GM18861 (cell line): ENCODE measurements around the gene TWF2.

ENCODE experiments used
- ATAC-seq: cut with Tn5 transposase; IDR thresholded peaks from one replicate; pipeline ENCODE4 v1.9.1; 2021; ENCODE audit not compliant: unreplicated experiment

Gene TWF2

DNA sequence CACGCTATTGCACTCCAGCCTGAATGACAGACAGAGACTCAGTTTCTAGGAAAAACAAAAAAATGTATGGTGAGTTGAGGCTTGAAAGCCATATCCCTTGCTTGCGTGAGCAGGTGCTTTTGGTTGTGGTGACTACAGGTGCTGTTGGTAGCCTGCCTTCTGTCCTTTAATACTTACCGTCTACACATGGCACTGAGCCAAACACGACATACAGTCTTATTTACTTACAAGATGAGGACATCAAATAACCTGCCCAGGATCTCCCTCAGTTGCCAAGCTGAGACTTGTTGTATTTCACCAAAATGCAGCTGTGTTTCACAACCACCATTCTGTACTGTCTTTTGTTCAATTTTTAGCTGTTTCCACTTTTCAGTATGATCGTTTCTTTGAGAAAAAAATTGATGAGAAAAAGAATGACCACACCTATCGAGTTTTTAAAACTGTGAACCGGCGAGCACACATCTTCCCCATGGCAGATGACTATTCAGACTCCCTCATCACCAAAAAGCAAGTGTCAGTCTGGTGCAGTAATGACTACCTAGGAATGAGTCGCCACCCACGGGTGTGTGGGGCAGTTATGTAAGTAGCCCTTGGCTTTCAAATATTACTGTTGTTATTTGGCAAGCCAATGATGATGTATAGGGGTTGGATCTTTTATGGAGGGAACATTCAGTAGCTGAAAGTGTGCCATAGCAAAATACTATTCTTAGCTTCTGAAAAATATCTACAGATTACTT, 34.5 kb downstream of the TWF2 start:
- no peak for ATAC-seq

DNA sequence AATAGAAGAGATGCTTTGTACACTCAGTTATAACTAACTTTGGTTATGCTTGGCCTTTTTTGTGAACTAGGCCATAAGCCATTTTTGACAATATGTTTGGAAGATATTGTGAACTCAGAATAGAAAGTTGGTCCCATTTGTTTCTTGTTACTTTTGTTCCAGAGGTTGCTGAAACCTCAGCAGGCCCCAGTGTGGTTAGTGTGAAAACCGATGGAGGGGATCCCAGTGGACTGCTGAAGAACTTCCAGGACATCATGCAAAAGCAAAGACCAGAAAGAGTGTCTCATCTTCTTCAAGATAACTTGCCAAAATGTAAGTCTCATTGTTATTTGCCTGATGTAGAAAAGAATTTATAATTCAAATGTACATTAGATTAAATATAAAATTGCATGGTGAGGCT, 35.3 kb downstream of the TWF2 start:
- no peak for ATAC-seq

DNA sequence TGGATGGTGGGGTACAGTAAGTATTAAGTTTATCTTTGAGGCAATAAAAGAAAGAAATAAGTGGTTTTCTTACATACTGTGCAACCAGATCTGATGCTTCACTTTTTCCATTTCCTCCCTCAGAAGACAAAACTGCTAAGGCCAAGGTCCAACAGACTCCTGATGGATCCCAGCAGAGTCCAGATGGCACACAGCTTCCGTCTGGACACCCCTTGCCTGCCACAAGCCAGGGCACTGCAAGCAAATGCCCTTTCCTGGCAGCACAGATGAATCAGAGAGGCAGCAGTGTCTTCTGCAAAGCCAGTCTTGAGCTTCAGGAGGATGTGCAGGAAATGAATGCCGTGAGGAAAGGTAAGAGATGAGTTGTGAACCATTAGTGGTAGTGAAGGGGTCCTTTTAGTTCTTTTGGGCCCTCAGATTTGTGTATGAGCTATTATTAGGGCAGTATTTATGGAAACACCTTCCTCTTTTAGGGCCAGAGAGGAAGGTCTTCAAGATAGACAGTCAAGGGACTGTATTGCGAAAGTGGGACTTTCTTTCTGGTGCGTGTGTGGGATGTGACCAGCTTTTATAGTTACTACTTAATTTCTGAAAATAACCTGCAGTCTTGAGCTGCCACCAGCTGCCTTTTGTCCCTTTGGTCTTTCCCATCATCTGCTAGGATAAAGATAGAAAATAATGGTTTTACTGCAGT, 36.4 kb downstream of the TWF2 start:
- no peak for ATAC-seq

DNA sequence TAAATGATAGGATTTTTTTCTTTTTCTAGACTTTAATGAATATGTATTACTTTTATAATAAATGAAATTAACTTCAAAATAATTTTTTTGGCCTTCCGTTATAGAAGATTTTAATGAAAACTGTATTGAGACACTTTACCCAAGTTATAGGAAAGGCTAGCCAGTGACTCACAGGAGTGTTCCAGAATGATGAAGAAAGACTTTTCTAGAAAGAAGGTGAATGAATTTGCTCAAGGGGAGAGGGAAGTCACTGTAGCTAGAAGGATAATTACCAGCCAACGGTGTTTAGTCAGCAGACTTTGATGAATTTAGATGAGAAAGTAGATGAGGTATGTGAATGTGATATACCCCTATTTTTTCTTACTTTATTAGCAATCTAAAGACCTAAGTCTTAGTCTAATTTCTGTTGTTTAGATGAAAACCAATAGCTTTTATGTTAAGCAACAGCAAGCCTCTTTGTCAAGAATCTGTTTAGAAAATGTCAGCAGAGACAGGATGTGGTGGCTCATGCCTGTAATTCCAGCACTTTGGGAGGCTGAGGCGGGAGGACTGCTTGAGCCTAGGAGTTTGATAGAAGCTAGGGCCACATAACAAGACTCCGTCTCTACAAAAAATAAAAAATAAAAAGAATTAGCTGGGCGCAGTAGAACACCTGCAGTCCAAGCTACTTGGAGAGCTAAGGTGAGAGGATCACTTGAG, 37.8 kb downstream of the TWF2 start:
- no peak for ATAC-seq

DNA sequence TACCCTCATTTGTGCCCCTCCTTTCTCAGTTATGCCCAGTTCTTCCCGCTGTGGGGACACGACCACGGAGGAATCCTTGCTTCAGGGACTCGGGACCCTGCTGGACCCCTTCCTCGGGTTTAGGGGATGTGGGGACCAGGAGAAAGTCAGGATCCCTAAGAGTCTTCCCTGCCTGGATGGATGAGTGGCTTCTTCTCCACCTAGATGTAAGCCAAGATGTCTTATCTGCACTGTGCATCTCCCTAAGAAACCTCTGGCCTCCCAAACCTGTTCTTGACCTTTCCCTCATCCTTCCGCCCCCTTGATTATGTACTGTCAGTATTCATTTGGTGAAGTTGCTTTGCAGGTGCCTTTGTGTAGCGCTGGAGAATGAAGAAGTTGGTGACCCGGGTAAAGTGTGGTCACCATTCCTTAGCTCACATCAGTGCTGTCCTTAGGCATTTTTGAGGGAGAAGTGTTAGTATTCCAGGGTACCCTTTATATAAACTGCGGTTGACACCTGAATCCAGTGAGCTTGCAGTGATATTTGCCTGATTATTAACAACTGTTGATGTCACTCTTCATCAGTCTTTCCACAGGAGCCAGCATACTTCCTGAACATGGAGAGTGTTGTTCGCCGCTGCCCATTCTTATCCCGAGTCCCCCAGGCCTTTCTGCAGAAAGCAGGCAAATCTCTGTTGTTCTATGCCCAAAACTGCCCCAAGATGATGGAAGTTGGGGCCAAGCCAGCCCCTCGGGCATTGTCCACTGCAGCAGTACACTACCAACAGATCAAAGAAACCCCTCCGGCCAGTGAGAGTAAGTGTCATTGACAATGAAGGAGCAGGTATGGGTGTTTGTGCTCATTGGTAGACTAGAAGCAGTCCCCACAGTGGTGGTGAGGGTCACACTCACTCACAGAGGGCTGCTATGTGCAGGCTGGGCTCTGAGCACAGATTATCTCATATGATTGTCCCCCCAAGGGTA, 40.0 kb downstream of the TWF2 start:
- no peak for ATAC-seq

DNA sequence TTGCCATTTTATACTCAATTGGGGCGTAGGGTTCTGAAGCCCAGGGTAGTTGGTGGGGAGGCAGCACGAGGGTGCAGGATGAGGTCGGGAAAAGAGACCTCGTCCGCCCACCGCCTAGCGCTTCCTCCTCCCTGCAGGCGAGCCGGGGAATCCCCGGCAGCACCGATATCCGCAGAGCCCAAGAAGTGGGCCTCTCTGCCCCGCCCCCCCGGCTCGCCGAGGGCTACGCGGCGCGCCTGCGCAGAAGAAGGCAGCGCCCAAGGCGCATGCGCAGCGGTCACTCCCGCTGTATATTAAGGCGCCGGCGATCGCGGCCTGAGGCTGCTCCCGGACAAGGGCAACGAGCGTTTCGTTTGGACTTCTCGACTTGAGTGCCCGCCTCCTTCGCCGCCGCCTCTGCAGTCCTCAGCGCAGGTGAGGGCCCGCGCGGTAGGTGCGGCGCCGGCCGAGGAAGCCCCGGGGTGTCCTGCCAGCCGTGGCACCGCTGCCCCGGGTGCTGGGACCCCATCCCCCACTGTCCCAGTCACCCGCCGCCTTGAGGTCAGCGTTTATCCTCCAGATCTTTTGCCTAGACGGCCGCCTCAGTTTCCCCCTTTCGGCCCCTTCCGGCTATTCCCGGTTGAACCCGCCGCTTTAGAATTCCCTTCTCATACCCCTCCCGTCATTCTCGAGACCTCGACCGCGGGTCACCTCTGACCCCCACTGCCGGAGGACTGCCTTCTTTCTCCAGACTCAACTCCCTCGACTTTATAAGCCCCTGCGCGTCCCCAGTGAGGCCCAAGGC, 40.9 kb downstream of the TWF2 start, which contains the start of gene ALAS1:
Gene ALAS1 (plus strand): TSS at position 319 of the 784 bp plus-strand sequence. CDS start 1,082 bp downstream, outside the sequence.
- ATAC-seq, result peak; percentile 73

DNA sequence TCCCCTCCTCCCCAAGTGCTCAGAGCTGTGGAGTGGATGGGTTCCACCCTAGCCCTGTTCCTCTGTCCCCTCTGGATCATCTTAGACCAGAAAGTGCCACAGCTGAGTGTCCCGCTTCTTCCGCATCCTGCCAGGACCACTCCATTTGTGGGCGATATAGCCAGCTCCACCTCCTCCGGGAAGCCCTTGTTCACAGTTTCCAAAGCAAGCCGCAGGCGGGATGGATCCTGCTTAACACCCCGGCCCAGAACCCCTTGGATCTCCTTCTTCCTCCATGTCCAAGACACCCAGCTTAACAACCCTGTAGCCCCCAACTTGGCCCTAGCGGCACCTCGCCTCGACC, 41.5 kb downstream of the TWF2 start:
- ATAC-seq, result no peak

DNA sequence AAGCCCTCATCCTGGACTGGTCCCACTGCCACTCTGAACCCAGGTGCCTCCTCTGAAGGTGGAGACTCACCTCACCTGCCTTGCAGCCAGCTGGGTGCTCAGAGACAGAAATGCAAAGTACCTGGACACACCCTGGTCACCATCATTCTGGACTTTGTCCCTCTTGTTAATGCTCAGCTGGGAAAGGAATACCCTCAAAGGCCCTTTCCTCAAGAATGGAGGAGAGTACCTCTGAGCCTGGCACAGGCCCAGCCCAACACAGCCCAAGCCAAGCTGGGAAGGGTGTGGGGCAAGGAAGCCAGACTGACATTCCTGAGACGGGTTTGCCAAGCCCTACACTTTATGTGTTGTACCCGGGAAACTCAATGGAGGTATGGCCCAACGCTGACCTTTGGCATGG, 42.0 kb downstream of the TWF2 start:
- ATAC-seq, result no peak

DNA sequence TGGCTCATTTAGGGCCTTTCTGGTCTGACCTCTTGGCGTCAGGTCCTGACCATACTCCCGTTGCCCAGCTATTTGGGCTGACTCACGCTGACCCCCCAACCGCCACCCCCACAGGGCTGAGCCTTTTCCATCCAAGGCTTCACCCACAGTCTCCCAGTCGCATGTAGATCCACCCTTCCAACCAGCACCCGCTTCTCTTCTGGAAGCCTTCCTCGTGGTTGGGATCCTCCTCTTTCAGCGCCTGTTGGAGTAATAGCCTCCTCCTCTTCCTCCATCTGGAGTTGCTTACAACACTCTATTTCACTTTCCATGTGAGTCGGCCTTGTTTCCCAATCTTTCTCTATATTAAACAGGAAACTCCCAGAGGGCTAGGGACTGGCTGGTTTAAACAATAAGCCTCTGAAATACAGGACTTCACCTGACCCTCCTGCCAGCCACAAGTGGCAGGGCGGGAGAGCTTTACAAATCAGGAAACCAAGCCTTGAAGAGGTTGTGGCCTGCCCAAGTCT, 43.1 kb downstream of the TWF2 start:
- no peak for ATAC-seq

DNA sequence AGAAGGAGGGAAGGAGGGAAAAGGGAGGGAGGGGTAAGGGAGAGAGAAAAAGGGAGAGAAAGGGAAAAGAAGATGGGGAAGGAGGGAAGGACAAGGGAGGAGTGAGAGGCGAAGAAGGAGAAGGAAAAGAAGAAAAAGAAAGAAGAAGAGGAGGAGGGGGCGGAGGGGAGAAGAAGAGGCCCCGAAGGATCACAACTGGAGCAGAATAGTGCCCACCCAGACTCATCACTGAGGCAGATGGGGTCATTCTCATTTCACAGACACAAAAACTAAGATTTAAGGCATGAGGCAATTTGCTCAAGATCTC, 43.7 kb downstream of the TWF2 start:
- ATAC-seq, result no peak

DNA sequence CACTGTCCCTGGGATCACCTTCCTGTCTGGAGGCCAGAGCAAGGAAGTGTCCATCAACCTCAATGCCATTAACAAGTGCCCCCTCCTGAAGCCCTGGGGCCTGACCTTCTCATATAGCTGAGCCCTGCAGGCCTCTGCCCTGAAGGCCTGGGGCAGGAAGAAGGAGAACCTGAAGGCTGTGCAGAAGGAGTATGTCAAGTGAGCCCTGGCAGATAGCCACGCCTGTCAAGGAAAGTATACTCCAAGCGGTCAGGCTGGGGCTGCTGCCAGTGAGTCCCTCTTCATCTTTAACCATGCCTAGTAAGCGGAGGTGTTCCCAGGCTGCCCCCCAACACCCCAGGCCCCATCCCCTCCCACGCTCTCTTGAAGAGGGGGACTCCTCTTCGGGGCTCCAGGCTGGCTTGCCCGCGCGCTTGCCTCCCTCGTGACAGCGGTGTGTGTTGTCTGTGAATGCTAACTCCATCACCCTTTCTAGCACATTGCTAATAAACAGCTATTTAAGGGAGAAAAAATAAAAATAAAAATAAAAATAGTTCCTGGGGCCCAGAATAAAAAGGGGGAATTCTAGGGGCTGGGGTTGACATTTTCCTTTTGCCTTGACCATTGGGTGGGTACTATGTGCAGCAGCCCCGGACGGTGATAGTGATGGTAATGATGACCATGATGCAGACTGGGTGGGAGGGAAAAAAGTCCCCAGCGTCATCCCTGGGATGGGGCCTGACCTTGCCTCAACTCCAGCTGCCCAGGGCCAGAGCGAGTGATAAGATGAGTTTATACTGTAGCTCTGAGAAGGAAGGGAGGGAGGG, 44.3 kb downstream of the TWF2 start:
- no peak for ATAC-seq

DNA sequence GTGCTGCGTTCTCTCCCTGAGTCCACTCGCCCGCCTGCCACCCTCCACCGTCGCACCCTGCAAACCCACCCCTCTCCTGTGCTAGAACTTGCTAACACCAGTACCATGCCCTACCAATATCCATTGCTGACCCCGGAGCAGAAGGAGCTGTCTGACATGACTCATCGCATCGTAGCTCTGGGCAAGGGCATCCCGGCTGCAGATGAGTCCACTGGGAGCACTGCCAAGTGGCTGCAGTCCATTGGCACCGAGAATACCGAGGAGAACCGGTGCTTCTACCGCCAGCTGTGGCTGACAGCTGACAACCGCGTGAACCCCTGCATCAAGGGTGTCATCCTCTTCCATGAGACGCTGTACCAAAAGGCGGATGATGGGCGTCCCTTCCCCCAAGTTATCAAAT, 45.9 kb downstream of the TWF2 start:
- ATAC-seq, result no peak

DNA sequence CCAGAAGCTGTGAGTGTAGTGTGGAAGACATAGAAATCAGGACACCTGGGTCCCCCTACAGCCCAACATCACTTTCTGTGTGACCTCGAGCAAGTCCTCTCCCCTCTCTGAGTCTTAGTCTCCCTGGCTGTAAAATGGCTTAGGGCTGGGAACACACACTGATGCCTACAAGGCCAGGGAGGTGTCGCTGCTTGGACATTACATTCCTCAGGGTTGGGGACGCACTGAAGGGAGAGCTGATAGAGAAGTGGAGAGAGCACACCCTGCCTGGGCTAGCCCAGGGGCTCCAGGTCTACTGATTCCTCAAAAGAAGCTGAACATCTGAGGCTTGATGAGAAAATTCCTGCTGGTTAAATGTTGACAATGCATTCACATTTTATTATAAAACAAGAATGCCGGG, 47.3 kb downstream of the TWF2 start:
- no peak for ATAC-seq

DNA sequence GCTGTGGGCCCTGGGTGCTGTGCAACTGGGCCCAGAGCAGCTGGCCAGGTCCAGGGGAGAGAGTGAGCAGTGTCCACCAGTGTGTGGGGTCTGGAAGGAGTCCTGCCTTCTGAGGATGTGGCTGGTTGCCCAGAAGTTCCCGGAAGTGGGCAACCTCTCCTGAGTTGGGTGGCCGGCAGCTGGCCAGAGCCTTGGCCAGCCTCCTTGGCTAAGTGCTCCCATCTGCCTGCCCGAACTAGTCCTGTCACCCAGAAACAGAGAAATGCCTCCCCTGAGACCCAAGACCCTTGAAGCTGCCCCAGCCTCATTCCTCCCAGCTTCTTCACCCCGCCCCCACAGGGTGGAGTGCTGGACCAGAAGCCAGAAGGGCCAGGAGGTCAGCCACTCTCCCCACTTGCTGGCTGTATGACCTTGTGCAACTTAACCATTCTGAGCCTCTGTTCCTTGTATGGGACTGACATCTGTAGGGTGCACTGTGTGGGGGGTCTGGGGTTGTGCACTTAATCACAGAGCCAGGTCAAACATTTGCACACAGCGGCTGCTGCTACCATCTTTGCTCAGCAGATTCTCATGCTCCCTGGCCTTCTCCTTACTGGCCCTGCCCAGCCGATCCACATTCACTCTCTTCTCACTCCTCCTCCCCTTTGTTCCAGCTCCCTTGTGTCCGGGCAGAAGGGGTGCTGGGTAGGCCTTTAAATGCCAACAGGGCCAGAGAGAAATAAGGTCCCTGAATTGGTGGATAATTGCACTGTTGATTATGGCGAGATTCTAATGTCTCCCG, 48.5 kb downstream of the TWF2 start:
- ATAC-seq, result no peak

DNA sequence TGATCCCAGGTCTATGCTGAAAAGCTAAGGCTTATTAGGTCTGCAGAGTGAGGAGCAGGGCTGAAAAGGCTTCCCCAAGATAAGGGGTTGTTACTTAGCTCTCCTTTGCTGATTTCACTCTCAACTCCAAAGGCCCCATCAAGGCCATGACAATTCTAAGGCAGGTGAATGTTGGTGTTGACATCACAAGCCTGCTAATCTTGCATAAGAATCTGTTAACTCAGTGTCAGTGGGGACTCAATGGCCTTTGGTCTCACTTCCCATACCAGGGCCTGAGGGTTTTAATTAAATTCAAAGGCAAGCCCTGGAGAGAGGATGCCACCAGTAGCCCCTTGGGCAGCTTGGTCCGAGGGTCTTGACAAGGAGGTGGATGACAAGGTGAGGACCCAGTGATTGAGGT, 50.4 kb downstream of the TWF2 start:
- no peak for ATAC-seq

DNA sequence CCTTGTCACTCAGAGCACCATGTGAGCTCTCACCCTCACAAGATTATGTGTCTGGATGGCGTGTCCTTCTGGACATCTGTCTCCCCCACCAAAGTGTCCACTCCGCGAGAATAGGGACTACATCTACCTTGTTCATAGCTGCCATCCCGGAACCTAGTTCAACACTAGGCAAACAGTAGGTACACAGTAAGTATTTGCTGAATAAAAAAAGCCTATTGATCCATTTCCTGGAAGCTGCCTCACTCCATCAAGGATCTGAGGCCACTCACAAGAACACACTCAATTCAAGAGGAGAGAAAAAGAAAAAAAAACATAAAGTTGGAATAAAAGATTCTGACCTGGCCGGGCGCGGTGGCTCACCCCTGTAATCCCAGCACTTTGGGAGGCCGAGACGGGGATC, 52.2 kb downstream of the TWF2 start:
- no peak for ATAC-seq

DNA sequence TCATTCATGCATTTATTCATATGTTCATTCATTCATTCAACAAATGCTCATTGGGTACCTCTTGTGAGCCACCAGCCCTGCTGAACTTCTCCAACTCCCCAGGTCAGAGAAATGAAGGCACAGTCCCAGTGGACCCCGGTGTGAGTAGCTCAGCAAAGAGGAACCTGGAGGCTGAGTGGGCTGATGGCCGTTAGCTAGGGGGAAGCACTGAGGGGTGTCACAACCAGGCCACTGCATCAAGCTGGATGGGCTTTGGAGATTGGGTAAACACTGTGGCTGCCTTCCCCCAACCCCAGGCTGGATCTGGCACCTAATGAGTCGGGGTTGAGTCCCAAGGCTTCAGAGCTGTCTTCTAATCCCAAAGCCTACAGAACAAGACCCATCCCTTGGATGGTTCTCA, 53.1 kb downstream of the TWF2 start:
- ATAC-seq, result no peak

DNA sequence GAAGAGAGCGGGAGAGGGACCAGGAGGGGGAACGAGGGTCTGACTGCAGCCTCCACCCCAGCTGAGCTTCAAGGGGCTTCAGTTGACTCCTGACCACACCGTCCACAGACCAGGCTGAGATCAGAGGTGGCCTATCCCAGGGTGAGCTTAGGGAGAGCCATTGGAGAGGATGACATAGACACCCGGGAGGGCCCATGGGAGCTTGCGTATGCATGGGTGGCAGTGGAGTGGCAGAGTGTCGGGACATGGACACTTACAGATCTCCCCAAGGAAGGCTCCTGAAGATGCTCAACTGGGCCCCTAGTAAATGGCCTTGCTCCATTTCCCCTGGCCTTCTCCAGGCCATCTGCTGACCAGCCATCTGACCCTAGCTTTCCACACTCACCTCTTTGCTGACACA, 53.6 kb downstream of the TWF2 start:
- ATAC-seq, result no peak

DNA sequence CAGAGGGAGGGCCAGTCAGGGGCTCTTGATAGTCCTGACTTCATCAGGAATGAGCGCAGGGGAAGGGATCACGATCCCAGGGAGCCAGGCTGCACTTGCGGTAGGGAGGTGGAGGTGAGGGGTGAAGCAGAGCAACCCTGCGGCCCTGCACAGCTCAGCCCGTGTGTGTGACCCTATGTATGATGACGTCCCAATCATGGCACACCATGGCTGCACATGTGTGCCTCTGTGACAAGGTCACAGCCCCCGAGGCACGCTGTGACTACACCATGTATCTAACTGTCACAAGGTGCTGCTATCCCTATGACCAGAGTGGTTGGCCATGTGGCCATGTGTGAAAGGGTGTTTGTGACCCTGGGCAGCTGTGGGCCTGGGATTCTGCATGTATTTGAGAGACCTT, 54.3 kb downstream of the TWF2 start:
- no peak for ATAC-seq
